ENCODE results near the gene TMOD4. TPM values are rescaled to one million over a fixed set of nuclear protein-coding genes. Genes with fewer than 3 reads are reported as not detected.

The TMOD4 gene
- total RNA-seq, 1 experiment from 2014 or later, result 0.79 TPM

DNA sequence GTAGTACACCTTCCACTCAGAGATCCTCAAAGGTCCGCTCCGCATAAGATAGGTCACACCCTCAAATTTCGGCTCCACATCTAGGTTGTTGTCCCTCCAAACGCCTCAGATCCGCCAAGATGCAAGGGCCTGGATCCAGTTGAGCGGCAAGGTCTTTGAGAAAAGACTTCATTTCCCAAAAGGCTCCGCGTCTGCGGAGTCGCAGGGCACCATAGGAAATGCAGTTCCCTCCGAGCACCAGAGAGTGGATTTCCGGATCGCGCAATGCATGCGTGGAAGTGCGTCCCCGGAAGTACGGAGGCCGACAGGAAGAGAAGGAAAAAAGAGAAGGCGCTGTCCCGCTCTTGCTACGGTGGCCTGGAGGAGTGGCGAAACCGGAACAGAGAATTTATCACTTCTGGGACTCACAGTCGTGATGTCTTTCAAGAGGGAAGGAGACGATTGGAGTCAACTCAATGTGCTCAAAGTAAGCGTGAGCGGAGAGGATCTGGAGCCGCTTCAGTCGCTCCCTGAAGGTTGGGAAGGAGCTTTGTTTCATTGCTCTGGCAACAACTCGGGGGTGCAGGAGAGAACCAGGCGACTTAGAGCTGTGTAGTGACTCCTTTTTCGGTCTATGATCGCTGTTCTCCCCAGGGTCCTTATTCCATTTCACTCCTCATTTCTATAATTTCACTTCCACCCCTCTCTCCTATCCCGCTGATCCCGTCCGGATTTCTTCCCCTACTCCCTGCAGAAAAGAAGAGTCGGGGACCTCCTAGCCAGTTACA lies 9.9 kb downstream of the TMOD4 start, which contains the start of the genes LYSMD1 and SCNM1 (continued):
- TF ChIP-seq, protein P1, sequence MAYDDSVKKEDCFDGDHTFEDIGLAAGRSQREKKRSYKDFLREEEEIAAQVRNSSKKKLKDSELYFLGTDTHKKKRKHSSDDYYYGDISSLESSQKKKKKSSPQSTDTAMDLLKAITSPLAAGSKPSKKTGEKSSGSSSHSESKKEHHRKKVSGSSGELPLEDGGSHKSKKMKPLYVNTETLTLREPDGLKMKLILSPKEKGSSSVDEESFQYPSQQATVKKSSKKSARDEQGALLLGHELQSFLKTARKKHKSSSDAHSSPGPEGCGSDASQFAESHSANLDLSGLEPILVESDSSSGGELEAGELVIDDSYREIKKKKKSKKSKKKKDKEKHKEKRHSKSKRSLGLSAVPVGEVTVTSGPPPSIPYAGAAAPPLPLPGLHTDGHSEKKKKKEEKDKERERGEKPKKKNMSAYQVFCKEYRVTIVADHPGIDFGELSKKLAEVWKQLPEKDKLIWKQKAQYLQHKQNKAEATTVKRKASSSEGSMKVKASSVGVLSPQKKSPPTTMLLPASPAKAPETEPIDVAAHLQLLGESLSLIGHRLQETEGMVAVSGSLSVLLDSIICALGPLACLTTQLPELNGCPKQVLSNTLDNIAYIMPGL (CRISPR knock-in tag; IDR thresholded peaks at IDR 0.05), result peak; percentile 66; the same call in 1 of the 2 replicates
- TF ChIP-seq TEAD1 (CRISPR knock-in tag; IDR thresholded peaks at IDR 0.05) (peak; percentile 79), ESRRA (CRISPR knock-in tag; IDR thresholded peaks at IDR 0.05; ENCODE audit: borderline replicate concordance) (no peak), NFATC4 (CRISPR knock-in tag; IDR thresholded peaks at IDR 0.05) (no peak), MAX (CRISPR knock-in tag; IDR thresholded peaks at IDR 0.05) (peak; percentile 78)
- TF ChIP-seq, protein P2, sequence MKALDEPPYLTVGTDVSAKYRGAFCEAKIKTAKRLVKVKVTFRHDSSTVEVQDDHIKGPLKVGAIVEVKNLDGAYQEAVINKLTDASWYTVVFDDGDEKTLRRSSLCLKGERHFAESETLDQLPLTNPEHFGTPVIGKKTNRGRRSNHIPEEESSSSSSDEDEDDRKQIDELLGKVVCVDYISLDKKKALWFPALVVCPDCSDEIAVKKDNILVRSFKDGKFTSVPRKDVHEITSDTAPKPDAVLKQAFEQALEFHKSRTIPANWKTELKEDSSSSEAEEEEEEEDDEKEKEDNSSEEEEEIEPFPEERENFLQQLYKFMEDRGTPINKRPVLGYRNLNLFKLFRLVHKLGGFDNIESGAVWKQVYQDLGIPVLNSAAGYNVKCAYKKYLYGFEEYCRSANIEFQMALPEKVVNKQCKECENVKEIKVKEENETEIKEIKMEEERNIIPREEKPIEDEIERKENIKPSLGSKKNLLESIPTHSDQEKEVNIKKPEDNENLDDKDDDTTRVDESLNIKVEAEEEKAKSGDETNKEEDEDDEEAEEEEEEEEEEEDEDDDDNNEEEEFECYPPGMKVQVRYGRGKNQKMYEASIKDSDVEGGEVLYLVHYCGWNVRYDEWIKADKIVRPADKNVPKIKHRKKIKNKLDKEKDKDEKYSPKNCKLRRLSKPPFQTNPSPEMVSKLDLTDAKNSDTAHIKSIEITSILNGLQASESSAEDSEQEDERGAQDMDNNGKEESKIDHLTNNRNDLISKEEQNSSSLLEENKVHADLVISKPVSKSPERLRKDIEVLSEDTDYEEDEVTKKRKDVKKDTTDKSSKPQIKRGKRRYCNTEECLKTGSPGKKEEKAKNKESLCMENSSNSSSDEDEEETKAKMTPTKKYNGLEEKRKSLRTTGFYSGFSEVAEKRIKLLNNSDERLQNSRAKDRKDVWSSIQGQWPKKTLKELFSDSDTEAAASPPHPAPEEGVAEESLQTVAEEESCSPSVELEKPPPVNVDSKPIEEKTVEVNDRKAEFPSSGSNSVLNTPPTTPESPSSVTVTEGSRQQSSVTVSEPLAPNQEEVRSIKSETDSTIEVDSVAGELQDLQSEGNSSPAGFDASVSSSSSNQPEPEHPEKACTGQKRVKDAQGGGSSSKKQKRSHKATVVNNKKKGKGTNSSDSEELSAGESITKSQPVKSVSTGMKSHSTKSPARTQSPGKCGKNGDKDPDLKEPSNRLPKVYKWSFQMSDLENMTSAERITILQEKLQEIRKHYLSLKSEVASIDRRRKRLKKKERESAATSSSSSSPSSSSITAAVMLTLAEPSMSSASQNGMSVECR (CRISPR knock-in tag; IDR thresholded peaks at IDR 0.05; ENCODE audit: borderline replicate concordance), result peak; percentile 68; the same call in 1 of the 2 replicates
- TF ChIP-seq, protein P3, sequence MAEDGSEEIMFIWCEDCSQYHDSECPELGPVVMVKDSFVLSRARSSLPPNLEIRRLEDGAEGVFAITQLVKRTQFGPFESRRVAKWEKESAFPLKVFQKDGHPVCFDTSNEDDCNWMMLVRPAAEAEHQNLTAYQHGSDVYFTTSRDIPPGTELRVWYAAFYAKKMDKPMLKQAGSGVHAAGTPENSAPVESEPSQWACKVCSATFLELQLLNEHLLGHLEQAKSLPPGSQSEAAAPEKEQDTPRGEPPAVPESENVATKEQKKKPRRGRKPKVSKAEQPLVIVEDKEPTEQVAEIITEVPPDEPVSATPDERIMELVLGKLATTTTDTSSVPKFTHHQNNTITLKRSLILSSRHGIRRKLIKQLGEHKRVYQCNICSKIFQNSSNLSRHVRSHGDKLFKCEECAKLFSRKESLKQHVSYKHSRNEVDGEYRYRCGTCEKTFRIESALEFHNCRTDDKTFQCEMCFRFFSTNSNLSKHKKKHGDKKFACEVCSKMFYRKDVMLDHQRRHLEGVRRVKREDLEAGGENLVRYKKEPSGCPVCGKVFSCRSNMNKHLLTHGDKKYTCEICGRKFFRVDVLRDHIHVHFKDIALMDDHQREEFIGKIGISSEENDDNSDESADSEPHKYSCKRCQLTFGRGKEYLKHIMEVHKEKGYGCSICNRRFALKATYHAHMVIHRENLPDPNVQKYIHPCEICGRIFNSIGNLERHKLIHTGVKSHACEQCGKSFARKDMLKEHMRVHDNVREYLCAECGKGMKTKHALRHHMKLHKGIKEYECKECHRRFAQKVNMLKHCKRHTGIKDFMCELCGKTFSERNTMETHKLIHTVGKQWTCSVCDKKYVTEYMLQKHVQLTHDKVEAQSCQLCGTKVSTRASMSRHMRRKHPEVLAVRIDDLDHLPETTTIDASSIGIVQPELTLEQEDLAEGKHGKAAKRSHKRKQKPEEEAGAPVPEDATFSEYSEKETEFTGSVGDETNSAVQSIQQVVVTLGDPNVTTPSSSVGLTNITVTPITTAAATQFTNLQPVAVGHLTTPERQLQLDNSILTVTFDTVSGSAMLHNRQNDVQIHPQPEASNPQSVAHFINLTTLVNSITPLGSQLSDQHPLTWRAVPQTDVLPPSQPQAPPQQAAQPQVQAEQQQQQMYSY (CRISPR knock-in tag; IDR thresholded peaks at IDR 0.05), result 0 out of 2 replicates have a peak, but pooled peaks have one; percentile 6

GRCh38 chr1:151165281-151165737 lies 10.5 kb downstream of the TMOD4 start:
- ATAC-seq (peak; percentile 76), DNase-seq (ENCODE audit: low spot score) (peak; percentile 77)
- ChIA-PET POLR2A (interaction anchor here (0.6 to 1.3 kb wide), 6 partner anchors 20 to 105 kb away, joined by 3 to 4 read pairs (median 3); partner anchors contain the start of gene MLLT11), CTCF (interaction anchor here (0.5 to 4.1 kb wide), 13 partner anchors 8 to 627 kb away, joined by 3 to 39 read pairs (median 5); partner anchors contain the start of genes C1orf56, CDC42SE1, GABPB2 and MLLT11)
- no peaks in the 10 kb centered on the region for H3K9me3 Mint-ChIP-seq
- peaks cover 15% of the 10 kb centered on the region for H3K4me1 Mint-ChIP-seq
- no peaks in the 10 kb centered on the region; the same call in 1 of the 2 replicates for H3K27me3 Mint-ChIP-seq (ENCODE audit: low read depth)
- TF ChIP-seq, protein P1 (CRISPR knock-in tag; IDR thresholded peaks at IDR 0.05), result peak; percentile 59; the same call in 1 of the 2 replicates
- TF ChIP-seq GRHL2 (CRISPR knock-in tag; IDR thresholded peaks at IDR 0.05; ENCODE audit: insufficient replicate concordance, severe bottlenecking) (no peak), NR2C2 (CRISPR knock-in tag; IDR thresholded peaks at IDR 0.05) (peak; percentile 85)
- H3K4me3 Mint-ChIP-seq, result peak overlapping the region; percentile 99
- H3K27ac Mint-ChIP-seq, result peak overlapping the region; percentile 99
- peaks cover 31% of the 10 kb centered on the region for H3K36me3 Mint-ChIP-seq
